TTC549 (cell line): ENCODE results near the gene SLC36A3.
"Not testable (repeated sequence)": the region's sequence is repeated elsewhere in the genome, so short reads cannot be mapped to it uniquely, and the experiment has no call there.

Experiments
- FAIRE-seq: peaks from 2 replicates; lab custom pipeline; 2012; peaks lifted over from hg19 to GRCh38; lab: Jason Lieb, UNC

Gene SLC36A3

DNA sequence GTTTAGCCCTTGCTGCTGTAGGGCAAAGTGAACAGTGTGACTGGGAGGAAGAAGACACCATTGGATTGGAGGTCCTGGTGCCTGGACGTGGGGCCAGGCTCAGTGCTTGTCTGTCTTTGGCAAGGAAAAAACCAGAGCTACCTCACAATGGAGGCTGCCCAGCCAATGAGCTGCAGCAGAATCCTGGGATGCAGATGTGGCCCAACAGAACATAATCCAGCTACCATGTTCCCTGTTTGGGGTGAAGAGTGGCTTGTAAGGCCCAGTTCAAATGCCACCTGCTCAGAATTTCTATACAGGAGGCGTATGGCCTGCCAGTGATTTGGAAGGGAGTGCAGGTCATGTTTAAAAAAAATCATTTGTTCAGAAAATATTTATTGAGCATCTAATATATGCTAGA, at the start of gene SLC36A3:
Gene SLC36A3, minus strand, starts transcription at position 101 of the 400 bp plus-strand sequence. CDS start 412 bp downstream, outside the sequence.
- FAIRE-seq = no peak

DNA sequence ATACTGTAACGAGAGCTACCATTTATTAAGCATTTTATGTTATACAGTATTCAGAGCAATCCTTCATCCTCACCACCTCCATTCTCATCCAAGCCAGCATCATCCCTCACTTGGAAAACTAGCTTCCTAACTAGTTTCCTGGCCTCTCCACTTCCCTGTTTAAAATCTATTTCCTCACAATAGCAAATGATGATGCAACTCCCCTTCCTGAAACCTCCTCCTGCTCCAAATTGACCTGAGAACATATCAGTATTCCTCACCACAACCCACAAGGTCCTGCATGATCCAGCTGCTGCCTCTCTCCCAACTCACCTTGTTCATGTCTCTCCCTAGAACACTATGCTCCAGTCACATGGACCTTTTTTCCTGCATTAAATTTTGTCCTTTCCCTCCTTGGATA, 48.1 kb upstream of the SLC36A3 start:
- no peak for FAIRE-seq

DNA sequence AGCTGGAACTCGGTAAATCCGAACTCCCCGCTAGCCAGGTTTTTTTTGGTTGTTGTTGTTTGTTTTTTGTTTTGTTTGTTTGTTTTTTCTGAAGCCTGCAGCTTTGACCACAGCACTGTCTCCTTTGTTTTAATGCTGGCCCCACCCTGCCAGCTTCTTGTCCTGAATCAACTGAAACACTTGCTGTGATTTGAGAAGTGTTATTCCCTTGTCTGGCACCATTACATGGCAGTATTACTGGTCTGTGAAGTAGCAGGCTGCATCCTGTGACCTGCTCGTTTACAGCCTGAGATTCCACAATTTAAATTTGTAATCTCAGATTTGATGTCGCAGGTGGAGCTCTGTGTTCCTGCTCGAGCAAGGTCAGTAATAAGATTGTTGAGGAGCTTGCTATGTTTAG, 45.2 kb upstream of the SLC36A3 start:
- no peak for FAIRE-seq

DNA sequence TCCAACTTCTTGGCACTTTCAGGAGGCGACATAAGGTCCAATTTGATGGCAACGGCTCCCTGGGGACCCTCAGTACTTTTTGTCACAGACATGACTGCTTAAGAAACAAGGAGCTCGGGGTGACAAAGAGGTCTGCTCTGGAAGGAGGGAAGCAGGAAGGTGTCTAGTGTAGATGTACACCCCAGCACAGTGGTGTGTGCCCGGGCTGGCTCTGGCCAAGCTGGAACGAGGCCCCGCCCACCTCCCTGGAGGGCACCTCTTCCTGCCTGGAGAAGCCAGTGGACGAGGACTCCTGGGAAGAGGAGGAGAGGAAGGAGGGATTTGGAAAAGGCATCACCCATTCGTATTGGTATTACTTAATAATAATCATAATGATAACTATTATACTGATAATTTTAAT, 43.8 kb upstream of the SLC36A3 start, which contains the start of gene SLC36A2:
Gene SLC36A2, minus strand, starts transcription at position 191 of the 400 bp plus-strand sequence. Its CDS starts 99 bp downstream, at position 92.
- FAIRE-seq = no peak

DNA sequence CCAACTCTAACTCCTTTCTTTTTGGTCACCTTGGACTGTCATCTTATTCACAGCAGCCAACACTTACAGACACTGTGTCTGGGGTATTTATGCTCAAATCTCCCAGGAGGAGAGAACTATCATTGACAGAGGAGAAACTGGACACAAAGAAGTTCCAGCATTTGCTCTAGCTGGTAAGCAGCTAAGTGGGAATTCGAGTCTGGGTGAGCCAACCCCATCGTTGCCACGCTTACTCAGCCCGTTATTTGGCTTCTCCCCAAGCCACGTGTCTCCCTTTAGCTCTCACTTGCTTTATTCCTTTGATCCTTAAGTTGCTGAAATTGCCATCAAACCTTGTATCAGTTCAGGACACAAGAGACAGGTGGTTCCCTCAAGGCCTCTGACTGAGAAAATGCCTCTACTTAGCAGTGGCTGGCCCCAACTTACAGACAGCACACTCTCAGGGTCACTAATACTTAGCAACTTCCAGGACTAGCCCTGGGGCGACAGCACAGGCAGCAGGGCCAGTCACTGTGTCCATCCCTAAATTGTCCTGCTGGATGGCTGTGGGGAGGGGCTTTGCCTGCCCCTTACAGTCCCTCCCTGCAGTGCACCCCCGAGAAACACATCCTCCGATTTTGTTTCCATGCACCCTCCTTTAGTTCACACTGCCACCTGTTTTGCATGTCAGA, 42.4 kb upstream of the SLC36A3 start:
- no peak for FAIRE-seq

DNA sequence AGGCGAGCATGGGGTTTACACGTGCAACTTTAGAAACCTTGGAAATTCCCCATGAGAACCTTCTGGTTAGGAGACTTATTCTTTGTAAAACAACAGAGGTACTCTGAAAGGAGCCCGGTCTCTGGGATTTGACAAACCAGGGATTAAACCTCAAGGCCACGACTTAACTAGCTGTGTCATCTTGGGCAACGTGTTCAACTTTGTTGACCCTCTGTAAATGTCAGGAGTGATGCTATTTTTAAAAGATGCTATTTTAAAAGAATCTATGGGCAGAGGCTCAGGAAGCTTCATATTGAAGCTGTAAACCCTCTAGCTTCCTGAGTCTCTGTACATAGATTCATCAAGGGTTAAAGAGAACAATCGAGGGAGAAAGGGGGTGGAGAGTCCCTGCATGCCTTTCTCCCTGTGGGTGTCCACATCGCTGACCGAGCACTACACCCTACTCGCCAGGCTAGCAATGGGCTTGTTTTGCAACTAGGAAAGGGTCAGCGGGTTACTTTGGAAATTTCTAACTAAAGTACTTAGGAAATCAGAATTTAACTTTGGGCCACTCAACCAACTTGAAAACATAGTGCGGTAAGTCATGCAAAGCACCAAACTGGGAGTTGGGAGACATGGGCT, 41.7 kb upstream of the SLC36A3 start:
- FAIRE-seq = no peak

DNA sequence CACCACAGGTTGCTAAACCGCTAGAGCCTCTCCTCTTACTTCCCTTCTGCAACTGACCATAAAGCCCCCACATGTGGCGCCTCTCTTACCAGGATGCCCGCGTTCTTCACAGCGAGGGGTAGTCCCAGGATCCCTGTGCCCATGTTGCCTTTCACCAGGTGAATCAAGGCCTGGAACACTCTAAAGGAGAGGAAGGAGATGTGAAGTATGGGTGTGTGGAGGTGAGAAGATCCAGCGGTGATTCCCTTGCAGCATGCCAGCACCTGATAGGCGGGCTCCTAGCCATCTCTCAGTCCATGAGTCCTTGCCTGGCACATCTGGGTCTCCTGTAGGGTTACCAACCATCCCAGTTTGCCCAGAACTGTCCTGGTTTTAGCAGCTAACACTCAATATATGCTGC, 40.5 kb upstream of the SLC36A3 start:
- no peak for FAIRE-seq

DNA sequence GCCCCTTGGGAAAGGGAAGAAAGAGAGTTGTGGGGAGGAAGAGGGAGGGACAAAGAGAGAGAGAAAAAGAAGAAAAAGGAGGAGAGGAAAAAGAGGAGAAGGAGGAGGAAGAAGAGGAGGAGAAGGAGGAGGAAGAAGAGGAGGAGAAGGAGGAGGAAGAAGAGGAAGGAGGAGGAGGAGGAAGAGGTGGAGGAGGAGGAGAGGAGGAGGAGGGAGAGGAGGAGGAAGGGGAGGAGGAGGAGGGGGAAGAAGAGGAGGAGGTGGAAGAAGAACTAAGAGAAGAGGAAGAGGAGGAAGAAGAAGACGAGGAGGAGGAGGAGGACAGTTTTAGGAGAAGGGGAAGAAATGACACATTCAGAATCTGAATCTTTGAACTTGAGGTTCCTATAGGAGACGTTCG, 36.4 kb upstream of the SLC36A3 start:
- FAIRE-seq = no peak

DNA sequence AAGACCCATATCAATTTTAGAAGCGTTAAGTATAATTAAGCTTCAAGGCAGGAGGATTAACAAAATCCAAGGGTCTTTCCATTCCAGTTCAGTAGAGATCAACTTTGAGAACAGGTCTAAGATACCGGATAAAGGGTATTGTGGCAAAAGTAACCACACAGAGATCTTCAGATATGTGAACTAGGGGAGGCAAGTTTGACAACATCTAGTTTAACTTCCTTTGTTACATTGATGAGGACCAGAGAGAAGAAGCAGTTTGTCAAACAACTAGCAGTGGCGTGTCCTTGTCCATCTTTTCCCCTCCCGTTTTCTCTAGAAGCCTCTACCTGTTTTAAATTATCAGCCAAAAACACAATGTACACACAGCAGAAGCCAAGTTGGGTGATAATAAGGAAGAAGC, 35.2 kb upstream of the SLC36A3 start:
- FAIRE-seq = no peak

DNA sequence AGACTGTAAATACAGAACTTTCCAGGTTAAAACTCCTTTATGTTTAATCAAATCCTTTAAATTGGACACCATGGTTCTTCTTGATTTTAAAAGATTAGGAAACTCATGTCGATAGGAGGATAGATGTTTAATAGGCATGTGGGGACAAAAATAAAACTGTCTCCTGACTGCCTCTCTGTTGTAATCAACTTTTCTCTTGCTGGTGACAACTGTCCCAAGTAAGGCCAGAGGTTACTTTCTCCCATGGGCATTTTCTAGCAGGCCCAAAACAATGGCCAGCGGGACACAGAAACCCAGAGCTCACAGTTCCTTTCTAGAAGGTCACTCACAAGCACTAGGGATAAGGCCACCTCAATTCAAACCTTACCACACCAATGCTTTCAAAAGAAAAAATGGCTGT, 29.3 kb upstream of the SLC36A3 start:
- no peak for FAIRE-seq

DNA sequence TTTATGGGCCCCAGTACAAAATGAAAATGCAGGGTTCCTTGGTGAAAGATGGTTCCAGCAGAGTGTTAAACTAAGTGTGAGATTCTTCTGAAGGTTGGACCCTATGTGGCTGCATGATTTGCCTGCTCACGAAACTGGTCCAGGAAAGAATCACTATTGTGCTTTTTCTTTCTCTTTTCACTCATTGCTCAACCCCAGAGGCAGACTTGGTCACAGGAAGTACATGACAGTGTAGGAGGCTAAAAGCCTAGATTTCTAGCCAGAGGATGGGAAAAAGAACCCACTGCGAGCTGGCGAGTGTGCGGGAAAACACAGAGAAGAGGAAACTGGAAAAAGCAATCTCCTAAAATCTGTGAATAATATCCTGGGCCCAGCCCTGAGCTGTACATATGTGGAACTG, 25.2 kb upstream of the SLC36A3 start:
- no peak for FAIRE-seq

DNA sequence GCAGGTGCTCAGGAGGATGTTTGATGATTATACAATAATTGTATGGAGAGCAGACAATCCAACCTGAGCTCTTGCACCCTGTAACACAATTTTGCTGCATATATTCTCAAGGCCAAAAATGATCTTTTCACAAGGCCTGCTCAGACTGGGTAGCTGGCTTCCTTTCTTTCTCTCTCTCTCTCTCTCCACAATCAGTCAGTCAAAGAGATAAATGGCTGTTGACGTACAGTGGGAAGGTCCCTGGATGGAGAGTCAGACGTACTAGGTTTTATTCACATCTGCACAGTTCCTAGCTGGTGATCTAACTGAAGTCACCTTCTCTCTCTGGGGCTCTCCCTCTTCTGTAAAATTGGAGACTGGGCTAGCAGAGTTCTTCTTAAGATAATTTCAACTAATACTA, 24.0 kb upstream of the SLC36A3 start:
- no peak for FAIRE-seq

DNA sequence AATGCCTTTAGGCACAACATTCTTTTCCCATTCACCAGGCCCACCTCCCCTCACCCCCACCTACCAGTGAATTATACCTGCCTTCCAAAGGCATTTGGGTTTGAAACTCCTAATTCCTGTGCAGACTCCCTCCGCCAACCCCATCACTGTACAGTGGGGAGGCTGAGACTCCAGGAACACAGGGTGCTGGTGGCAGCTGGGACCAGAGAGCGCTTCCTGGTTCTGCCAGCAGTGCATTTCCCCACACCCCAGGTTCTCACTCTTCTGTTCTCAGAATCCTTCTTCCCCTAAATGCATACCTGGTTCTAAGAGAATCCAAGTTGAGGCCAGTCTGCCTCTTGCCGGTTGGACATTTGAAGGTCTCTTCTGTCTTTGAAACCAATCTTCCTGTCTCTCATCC, 22.7 kb upstream of the SLC36A3 start:
- FAIRE-seq = no peak

DNA sequence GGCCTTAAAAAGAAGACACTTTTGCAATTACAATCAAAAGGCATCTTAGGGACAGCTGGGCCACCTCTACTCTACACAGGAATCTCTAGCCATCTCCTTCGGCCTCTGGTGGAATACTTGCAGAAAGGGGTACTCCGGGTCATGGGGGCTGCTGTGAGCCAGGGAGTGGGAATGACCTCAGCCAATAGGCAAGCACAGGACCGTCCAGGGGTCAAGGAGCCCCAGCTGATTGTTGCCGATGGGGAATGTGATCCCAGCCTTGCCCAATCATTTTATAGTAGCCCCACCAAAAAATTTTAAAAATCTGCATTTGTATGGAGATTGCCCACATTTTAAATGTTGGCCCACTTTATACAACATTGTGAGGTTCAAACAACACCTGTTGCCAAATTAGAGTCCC, 16.9 kb upstream of the SLC36A3 start:
- no peak for FAIRE-seq

DNA sequence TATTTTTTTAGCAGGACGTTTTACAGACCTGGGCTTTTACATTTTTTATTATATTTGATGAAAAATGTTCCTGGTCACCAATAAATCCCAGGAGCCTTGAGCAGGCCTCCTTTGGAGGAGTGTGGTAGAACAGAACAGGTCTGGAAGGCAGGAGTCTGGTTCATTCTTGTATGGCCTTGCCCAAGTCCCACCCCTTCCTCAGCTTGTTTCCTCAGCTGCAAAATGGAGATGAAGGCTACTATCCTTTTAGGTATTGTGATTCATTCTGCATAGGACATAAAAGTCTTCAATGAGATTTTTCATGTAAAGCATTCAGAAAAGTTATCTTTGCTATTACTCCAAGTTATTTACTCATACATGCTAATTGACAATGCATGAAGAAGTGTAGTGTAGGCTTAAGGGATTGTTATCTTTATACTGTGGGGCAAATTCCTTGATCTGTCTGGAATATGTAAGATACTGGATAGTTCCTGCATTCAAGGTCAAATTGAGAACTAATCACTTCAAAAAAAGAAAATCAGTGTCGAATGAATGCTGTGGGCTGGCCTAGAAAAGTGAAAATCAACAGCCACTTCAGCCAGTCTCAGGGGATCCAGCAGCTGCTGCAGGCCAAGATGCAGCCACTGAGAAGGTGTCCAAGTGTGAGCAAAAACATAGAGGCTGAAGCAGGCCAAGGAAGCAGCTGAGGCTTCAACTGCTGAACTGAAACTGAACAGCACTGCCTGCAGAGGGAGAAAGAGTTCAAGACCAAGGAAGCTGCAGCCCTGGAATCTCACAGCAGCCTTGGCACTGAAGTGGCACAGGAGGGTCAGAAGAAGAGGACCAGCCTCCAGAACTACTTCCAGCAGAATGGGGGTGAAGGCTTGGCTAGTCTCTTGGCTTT, 15.5 kb upstream of the SLC36A3 start:
- FAIRE-seq = no peak

DNA sequence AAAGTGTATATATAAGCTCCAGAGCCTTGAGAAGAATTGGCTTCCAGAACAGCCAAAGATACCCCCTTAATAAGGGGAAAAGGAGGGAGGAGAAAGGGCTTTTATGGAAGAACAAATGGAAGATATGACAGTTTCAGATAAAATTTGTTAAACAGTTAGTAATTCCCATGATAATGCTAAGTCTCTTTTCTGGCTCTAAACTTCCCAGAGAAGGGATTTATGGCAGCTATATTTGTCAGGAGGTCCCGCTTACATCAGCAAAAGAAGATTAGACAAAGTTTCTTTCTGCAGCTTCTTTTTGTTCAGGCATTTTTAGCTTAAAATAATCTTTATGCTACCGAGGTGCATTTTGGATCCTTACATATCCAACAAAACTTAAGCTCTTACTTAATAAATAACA, 14.3 kb upstream of the SLC36A3 start:
- no peak for FAIRE-seq

DNA sequence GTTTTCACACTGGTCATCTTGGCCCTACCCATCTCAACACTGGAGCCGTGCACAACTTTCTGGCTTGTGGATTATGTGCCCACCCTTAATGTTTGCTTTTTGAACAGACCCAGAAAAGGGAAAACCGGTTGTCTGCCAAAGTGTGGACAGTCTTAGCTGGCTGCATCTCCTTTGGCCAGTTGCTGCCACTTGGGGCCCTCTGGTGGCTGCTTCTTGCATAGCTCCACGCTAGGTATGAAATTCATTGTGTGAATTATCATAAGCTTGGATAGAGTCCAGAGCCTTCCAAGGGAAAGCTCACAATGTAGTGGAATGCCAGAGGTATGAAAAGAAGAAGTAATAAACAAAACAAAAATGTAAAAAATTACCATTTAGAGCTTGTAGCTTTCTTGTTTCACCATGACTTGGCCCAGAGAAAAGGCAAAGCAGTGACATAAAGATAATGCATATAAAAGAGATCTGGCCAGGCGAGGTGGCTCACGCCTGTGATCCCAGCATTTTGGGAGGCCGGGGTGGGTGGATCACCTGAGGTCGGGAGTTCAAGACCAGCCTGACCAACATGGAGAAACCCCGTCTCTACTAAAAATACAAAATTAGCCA, 12.5 kb upstream of the SLC36A3 start:
- peak; percentile 34 for FAIRE-seq

DNA sequence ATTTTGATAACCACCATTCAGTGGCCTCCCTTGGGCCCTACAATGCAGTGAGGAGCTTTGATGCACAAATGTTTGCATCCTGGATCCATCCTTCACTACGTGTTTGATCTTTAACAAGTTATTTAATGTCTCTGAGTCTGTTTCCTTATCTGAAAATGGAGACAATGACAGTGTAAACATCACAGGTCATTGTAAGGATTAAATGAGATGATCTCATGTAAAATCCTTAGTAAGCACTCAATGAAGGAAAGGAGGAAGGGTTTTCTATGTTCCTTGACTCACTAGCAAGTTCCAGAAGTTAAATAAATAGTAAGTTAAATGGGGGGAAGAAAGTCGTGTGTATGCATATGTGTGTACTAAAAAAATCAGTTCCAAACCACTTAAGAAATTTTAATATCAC, 9.8 kb upstream of the SLC36A3 start:
- no peak for FAIRE-seq

DNA sequence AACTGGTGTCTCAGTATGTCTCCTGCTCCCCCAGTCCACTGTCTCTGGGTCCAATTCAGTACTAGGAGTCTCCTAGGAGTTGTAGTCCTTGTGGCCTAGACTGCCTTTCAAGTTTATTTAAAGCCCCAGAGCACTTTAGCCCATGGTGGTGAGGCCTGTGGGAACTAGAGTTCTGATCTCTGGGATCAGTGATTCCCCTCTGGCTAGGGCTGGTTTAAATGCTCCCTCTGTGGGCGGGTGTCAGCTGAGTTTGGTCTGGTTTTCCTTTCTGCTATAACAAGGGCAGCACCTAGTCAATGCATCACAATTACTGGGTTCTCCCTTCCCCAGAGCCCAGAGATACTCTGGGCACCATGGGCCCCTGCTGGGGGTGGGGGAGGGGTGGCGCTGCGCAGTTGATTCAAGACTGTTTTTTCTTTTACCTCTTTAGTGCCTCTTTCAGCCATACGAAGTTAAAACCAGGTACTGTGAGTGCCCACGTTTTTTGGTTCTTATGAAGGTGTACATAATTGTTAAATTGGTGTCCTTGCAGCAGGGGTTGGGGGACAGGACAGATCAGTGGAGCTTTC, 9.3 kb upstream of the SLC36A3 start:
- no peak for FAIRE-seq

DNA sequence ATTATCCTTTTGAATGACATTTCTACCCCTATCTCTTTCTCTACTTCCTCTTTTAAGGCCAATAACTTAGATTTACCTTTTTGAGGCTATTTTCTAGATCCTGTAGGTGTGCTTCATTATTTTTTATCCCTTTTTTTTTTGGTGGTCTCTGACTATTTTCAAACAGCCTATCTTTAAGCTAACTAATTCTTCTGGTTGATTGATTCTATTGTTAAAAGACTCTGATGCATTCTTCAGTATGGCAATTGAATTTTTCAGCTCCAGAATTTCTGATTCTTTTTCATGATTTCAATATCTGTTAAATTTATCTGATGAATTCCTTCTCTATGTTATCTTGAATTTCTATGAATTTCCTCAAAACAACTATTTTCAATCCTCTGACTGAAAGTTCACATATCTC, 7.4 kb upstream of the SLC36A3 start:
- no peak for FAIRE-seq

DNA sequence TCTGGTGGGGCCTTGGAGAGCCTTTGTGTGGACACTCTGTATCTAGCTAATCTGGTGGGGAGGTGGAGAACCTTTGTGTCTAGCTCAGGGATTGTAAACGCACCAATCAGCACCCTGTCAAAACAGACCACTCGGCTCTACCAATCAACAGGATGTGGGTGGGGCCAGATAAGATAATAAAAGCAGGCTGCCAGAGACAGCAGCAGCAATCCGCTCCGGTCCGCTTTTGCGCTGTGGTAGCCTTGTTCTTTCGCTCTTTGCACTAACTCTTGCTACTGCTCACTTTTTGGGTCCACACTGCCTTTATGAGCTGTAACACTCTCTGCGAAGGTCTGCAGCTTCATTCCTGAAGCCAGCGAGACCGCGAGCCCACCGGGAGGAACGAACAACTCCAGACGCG, 6.3 kb upstream of the SLC36A3 start:
- not testable (repeated sequence) for FAIRE-seq

DNA sequence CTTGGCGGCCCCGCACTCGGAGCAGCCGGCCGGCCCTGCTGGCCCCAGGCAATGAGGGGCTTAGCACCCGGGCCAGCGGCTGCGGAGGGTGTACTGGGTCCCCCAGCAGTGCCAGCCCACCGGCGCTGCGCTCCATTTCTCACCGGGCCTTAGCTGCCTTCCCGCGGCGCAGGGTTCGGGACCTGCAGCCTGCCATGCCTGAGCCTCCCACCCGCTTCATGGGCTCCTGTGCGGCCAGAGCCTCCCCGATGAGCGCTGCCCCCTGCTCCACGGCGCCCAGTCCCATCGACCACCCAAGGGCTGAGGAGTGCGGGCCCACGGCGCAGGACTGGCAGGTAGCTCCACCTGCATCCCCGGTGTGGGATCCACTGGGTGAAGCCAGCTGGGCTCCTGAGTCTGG, 5.7 kb upstream of the SLC36A3 start:
- FAIRE-seq = not testable (repeated sequence)
